ENCODE results near the gene PPM1A. TPM values are rescaled to one million over a fixed set of nuclear protein-coding genes. Genes with fewer than 3 reads are reported as not detected.

The PPM1A gene
- total RNA-seq, result 40.3 and 70.9 TPM in 2 replicates

DNA sequence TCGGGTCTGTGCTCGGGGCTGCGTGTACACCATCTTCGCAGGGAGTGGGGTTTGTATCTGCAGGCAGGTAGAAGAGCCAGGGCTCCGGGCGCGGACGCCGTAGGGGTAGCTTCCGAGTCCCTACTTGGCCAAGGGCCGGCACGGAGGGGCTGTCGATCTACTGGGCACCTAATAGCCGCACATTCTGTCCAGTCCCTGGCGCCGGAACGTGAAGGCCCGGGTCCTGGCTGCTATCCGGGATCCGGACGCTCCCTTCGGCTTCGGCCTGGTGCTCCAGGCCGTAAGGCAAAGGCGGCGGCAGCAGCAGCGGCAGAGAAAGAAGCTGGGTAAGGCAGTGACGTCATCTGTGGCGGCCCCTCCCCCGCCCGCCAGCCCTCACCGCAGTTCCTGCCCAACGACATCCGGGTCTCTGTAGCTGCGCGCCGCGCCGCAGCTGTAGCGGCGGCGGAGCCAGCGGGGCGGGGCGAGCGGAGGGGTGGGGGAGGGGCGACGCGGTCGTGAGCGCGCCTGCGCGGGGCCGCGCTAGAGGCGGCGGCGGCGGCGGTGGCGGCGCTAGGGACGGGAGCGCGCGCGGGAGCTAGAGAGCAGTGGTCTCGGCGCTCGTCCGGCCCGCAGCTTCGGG lies at the start of gene PPM1A:
Gene PPM1A, plus strand, starts transcription at position 525 of the 622 bp plus-strand sequence. CDS start 33,483 bp downstream, outside the sequence.

Other genes starting within 250 kb of the PPM1A start
- 38.3 and 65.8 TPM in 2 replicates for gene PCNX4, start 157.3 kb upstream of the PPM1A start, total RNA-seq
- 179 and 182 TPM in 2 replicates for gene DHRS7, start 83.8 kb upstream of the PPM1A start, total RNA-seq
- gene C14orf39, start 236.8 kb downstream of the PPM1A start, total RNA-seq, result 0.68 and 1.1 TPM in 2 replicates

Data from nasal cavity respiratory epithelium epithelial cell of viscerocranial mucosa (primary cell).